HG03520 (cell line): ENCODE data around the gene FOXO3.
"Not testable (repeated sequence)": the region's sequence is repeated elsewhere in the genome, so short reads cannot be mapped to it uniquely, and the experiment has no call there.

Experiments
- ATAC-seq: cut with Tn5 transposase; IDR thresholded peaks from one replicate; pipeline ENCODE4 v1.9.1; 2021; ENCODE audit warnings: mild to moderate bottlenecking, moderate library complexity; ENCODE audit not compliant: unreplicated experiment

Gene FOXO3

DNA sequence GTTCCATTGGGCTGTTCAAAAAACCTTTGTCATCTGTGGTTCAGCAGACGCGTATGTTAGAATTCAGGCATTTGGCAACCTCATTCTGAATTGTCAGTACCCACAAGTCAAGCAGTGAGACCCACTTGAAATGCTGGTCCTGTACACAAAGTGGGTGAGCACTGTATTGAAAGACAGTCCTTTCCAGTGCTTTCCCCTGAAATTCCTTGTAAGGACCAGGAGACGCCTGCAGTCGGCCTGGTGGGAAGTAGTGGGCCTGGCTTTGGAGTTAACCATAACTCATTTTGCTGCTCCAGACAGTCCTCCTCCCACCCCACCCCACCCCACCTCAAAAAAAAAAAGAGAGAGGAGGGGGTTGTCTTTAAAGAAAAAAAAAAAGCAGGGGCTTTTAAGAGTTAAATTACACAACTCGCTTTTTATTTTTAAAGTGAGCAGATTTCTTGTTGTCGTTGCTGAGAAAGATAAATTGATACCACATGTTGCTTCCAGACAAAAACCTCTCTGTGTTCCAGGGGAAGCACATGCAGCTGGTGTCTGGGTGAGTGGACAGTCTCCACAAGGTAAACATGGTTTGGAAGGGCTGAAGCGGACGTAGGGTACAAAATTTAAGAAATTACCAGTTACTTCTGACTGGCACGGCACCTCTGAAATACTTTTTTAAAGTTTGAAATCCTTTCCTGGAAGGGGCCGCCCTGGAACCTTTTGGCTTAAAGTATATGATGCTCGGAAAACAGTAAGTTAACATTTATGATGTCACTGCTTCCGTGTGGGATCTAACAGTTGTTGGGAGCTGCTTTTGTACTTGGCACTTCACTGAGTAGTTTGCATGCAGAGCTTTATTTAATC, 95.3 kb downstream of the FOXO3 start:
- ATAC-seq: no peak

- no peak for ATAC-seq
Measured at GRCh38 chr6:108656836-108657235, 96.1 kb downstream of the FOXO3 start.

DNA sequence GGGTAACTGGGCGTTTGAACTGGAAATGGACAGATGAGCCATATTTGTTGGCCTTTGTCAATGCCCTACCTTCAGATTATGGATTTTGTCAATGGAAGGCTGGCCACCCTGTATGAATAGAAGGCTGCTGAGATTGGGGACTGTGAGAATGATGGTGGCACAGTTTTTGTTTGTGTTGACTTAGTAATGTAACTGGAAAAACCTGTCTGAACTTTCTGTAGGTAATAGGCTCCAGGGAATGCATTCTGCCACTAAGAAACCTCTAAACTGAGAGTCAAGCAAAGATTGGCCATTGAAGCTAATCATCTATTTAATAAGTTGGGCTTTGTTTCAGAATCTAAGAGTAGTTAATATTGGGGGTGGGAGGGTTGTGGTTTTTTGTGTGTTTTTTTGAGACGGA, 97.5 kb downstream of the FOXO3 start:
- no peak for ATAC-seq

- not testable (repeated sequence) for ATAC-seq
Measured at GRCh38 chr6:108658785-108659184, 98.1 kb downstream of the FOXO3 start.

- no peak for ATAC-seq
Measured at GRCh38 chr6:108660251-108660650, 99.5 kb downstream of the FOXO3 start.

GRCh38 chr6:108661430-108661829, 100.7 kb downstream of the FOXO3 start:
- ATAC-seq: no peak

- no peak for ATAC-seq
Measured at GRCh38 chr6:108661982-108662381, 101.3 kb downstream of the FOXO3 start.

GRCh38 chr6:108662702-108663101, 102.0 kb downstream of the FOXO3 start:
- ATAC-seq: no peak

GRCh38 chr6:108663494-108664064, 102.9 kb downstream of the FOXO3 start:
- ATAC-seq: not testable (repeated sequence)

DNA sequence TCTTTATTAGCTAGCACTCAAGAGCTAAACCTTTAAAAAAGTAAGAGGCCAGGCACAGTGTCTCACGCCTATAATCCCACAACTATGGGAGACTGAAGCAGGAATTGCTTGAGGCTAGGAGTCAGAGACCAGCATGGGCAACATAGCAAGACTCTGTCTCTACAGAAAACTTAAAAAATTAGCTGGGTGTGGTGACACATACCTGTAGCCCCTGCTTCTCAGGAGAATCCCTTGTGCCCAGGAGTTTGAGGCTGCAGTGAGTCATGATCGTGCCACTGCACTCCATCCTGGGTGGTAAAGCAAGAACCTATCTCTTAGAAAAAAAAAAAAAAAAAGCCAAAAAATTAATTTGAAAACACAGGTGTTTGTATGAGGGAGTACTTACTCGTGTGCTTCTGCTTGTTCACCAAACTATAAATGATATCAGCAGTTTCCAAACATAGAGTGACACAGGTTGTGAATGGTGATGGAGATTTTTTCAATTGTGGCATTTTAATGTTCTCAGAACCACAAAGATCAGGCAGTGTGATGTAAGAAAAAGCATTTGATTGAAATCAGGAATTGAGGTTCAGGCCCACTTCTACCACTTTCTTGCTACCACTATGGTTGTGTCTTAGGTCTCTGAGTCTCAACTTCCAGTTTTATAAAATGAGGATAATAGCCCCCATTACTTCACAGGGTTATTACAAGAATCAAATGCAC, 104.9 kb downstream of the FOXO3 start:
- ATAC-seq: no peak

GRCh38 chr6:108666656-108667260, 106.0 kb downstream of the FOXO3 start:
- no peak for ATAC-seq

- no peak for ATAC-seq
Measured at GRCh38 chr6:108667993-108668392, 107.3 kb downstream of the FOXO3 start.

GRCh38 chr6:108669673-108670072, 109.0 kb downstream of the FOXO3 start:
- no peak for ATAC-seq

GRCh38 chr6:108671175-108671574, 110.5 kb downstream of the FOXO3 start:
- no peak for ATAC-seq

DNA sequence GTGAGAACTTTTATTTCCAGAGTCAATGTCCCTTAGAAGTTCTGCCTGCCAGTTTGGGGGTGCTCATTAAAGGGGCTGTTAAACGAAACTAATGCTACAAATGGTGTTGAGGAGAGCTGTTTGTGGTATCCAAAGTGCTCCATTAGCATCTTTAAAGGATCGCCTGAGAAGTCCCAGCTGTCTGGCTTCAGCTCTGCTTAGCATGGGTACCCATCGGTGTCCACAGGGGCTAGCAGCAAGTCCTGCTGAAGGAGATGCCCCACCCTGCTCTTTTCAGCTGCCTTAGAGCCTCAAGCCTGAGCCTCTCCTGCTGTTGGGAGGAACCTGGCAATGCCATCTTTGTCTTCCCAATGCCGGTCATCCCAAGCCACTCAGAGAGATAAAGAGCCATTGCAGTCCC, 111.1 kb downstream of the FOXO3 start:
- no peak for ATAC-seq

DNA sequence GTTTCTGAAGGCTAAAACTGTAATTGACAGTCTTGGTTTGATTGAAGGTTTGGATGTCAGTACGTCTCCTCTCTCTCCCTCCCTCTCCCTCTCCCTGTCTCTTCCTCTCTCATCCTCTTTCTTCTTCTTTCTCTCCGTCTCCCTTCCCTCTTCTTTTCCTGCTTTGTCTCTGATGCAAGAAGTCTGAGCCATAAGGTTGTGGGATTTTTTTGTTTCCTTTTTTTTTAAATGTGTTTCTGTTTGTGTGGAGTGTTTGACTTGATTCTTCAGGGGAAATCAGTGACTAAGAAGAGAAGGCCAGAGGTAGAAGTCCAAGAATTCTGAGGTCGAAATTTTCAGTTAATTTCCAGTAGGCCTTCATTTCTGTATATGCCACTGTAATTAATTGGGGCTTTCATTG, 111.9 kb downstream of the FOXO3 start:
- ATAC-seq: no peak

DNA sequence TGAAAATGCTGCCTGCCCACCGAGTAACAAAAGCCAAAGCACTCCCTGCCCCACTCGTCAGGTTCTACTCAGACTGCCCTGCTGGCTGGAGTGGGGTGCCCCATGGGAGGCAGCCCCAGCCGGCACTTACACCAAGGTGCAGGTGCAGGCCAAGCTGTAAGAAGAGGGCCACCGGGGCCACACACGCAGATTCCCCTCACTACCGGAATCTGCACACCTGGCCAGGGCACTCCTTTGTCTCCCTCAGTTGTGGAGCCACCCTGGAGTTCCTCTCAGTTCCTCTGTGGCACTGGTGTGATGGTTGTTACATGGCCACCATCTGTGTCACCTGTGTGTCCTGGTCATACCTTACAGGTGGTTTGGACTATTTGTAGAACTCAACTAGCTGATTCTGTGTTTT, 112.4 kb downstream of the FOXO3 start:
- ATAC-seq: no peak

- ATAC-seq: no peak
Measured at GRCh38 chr6:108673602-108674001, 112.9 kb downstream of the FOXO3 start.

DNA sequence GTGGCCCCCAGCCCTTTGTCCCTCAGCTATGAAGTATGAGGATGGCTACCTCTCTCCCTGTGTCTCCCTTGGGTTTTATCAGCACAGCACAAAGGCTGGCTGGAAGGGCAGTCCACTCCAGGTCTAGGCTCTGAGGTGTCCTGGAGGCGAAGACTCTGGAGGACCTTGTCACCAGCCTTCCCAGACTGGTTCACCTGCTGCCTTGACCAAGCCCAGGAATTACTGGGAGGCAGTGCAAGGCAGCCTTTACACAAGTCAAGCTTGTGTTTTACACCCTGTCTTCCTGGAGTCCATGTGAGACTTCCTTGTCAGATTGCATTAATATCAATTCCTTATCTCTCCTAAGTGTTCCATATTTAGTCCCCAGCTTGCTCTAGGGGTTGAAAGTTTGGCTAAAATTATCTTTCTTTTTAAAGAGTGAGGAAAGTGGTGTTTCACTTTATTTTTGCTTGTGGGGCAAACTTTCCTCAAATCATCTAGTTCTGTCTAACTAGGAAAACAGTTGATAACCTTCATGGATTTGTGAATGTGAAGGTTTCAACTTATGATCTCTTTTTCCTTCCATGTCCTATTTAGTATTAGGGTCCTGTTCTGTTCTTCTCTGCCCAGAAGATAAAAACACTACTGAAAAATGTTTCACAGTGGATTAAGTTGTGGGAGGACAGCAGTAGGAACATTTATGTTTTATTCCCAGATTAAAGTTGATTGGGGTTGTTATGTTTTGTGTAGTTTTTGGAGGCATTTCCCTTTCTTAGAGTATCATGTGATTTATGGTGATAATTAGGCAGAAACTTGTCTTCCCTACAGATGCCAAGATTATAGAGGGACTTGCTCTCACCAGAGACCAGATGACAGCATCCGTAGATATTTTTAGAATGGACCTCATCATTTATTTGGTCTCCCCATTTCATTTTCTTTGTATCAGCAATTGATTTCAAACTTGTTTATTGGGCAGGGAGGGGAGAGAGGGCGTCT, 114.8 kb downstream of the FOXO3 start:
- ATAC-seq: no peak

GRCh38 chr6:108676555-108676954, 115.8 kb downstream of the FOXO3 start:
- ATAC-seq: no peak
